ENCODE results near the gene ZFPL1. TPM values are rescaled to one million over a fixed set of nuclear protein-coding genes. Genes with fewer than 3 reads are reported as not detected.

Gene ZFPL1
- total and polyA plus RNA-seq, 2 donors (not counting 3 experiments of a cell fraction or from before 2014, with no cell fraction given), result 37.6 to 139 TPM

GRCh38 chr11:65086809-65087208 is 2.8 kb downstream of the ZFPL1 start:
- ChIA-PET CTCF (no interaction called here), POLR2A (interaction anchor here (2.0 kb wide), 1 partner anchor 36 kb away, joined by 6 read pairs; the partner anchor contains the start of genes FAU and MRPL49)
- Histone ChIP-seq H3K79me2 (ENCODE audit: control insufficient read depth, insufficient read depth, low read length) (peaks cover 27% of the 10 kb centered on the region), H3K9me1 (replicated peaks; ENCODE audit: control insufficient read depth, extremely low read depth, insufficient read depth, low read length) (no peaks in the 10 kb centered on the region), H3K4me2 (ENCODE audit: insufficient read depth, low read length) (no peak overlapping the region), H4K20me1 (replicated peaks; ENCODE audit: control insufficient read depth, extremely low read depth, insufficient read depth, low read length) (no peaks in the 10 kb centered on the region), H2AFZ (ENCODE audit: low read depth, low read length) (no peak overlapping the region), H3K9ac (replicated peaks; ENCODE audit: extremely low read depth, insufficient read depth, low read length) (no peak overlapping the region), H3K9me3 (replicated peaks; ENCODE audit: control insufficient read depth, insufficient read depth, low read length) (no peaks in the 10 kb centered on the region), H3K27ac (ENCODE audit: insufficient read depth, low read depth, low read length) (no peak overlapping the region), H3K4me3 (replicated peaks in 1 of 3; ENCODE audit: insufficient read depth in 1 of 3, low read depth in 1 of 3, low read length in 3 of 3) (no peak overlapping the region), H3K4me1 (ENCODE audit: control insufficient read depth, extremely low read depth, insufficient read depth, low read length) (peaks cover 17% of the 10 kb centered on the region), H3K27me3 (ENCODE audit: control insufficient read depth in 2 of 2, insufficient read depth in 2 of 2, low read length in 2 of 2) (no peaks in the 10 kb centered on the region), H3K36me3 (ENCODE audit: control insufficient read depth in 2 of 2, extremely low read depth in 1 of 2, insufficient read depth in 2 of 2, low read length in 2 of 2) (peaks cover 5 to 28% of the 10 kb centered on the region in 2 experiments)
- DNase-seq (ENCODE audit: low read depth, low spot score) (no peak), FAIRE-seq (no peak)
- intact Hi-C loops (cut with micrococcal nuclease) (no loop called here), dilution Hi-C loops (cut with MboI; ENCODE audit: extremely low pct_ligation_motif_present, low sequenced_read_pairs) (no loop called here)
- TF ChIP-seq GATA2 (IDR thresholded peaks at IDR 0.05; ENCODE audit: insufficient read depth, insufficient read length, low read depth, low read length) (no peak), CTCF (IDR thresholded peaks at IDR 0.05; ENCODE audit: extremely low read depth in 1 of 2, insufficient read depth in 1 of 2, low read depth in 1 of 2, low read length in 2 of 2) (no peak), JUN (IDR thresholded peaks at IDR 0.05; ENCODE audit: borderline replicate concordance, insufficient read depth, insufficient read length, low read depth) (no peak)
- no TSS peak for BruUV-seq (replicated peaks)

- Histone ChIP-seq H3K9me3 (replicated peaks; ENCODE audit: control insufficient read depth, insufficient read depth, low read length) (no peaks in the 10 kb centered on the region), H3K9ac (replicated peaks; ENCODE audit: extremely low read depth, insufficient read depth, low read length) (no peak overlapping the region), H3K27ac (ENCODE audit: insufficient read depth, low read depth, low read length) (no peak overlapping the region), H3K4me3 (replicated peaks in 1 of 3; ENCODE audit: insufficient read depth in 1 of 3, low read depth in 1 of 3, low read length in 3 of 3) (no peak overlapping the region), H3K79me2 (ENCODE audit: control insufficient read depth, insufficient read depth, low read length) (peaks cover 23% of the 10 kb centered on the region), H2AFZ (ENCODE audit: low read depth, low read length) (no peak overlapping the region), H3K4me1 (ENCODE audit: control insufficient read depth, extremely low read depth, insufficient read depth, low read length) (peaks cover 17% of the 10 kb centered on the region), H3K9me1 (replicated peaks; ENCODE audit: control insufficient read depth, extremely low read depth, insufficient read depth, low read length) (no peaks in the 10 kb centered on the region), H3K27me3 (ENCODE audit: control insufficient read depth in 2 of 2, insufficient read depth in 2 of 2, low read length in 2 of 2) (no peaks in the 10 kb centered on the region), H3K36me3 (ENCODE audit: control insufficient read depth in 2 of 2, extremely low read depth in 1 of 2, insufficient read depth in 2 of 2, low read length in 2 of 2) (peaks cover 5 to 28% of the 10 kb centered on the region in 2 experiments), H3K4me2 (ENCODE audit: insufficient read depth, low read length) (no peak overlapping the region), H4K20me1 (replicated peaks; ENCODE audit: control insufficient read depth, extremely low read depth, insufficient read depth, low read length) (no peaks in the 10 kb centered on the region)
- DNase-seq (ENCODE audit: low read depth, low spot score) (no peak), FAIRE-seq (no peak)
- intact Hi-C loops (cut with micrococcal nuclease), result no loop called here
- ChIA-PET POLR2A (no interaction called here), CTCF (no interaction called here)
- BruUV-seq (replicated peaks), result no TSS peak
- TF ChIP-seq JUN (IDR thresholded peaks at IDR 0.05; ENCODE audit: borderline replicate concordance, insufficient read depth, insufficient read length, low read depth), result no peak
- TF ChIP-seq GATA2 (IDR thresholded peaks at IDR 0.05; ENCODE audit: insufficient read depth, insufficient read length, low read depth, low read length), result no peak
- no peak for TF ChIP-seq POLR2A (IDR thresholded peaks at IDR 0.05; ENCODE audit: low read depth, low read length)
- no peak for TF ChIP-seq CTCF (IDR thresholded peaks at IDR 0.05; ENCODE audit: extremely low read depth in 1 of 2, insufficient read depth in 1 of 2, low read depth in 1 of 2, low read length in 2 of 2)
- TF ChIP-seq FOS (IDR thresholded peaks at IDR 0.05; ENCODE audit: borderline replicate concordance, insufficient read depth, low read length), result no peak
- no peak for TF ChIP-seq MYC (IDR thresholded peaks at IDR 0.05; ENCODE audit: low read depth, low read length)
- TF ChIP-seq POLR2AphosphoS5 (IDR thresholded peaks at IDR 0.05; ENCODE audit: insufficient read depth, low read depth, low read length), result no peak
- TF ChIP-seq EZH2 (IDR thresholded peaks at IDR 0.05; ENCODE audit: borderline replicate concordance, low read depth, low read length, severe bottlenecking), result no peak
- TF ChIP-seq MAX (IDR thresholded peaks at IDR 0.05; ENCODE audit: insufficient read depth, insufficient read length), result no peak
- dilution Hi-C loops (cut with MboI; ENCODE audit: extremely low pct_ligation_motif_present, low sequenced_read_pairs), result no loop called here
These were observed 3.2 kb downstream of the ZFPL1 start for GRCh38 chr11:65087216-65087615.

All from endothelial cell of umbilical vein (primary cell).